Astrocyte (in vitro differentiated cells and primary cell): ENCODE results near the gene KCNN3. TPM values are rescaled to one million over a fixed set of nuclear protein-coding genes. Genes with fewer than 3 reads are reported as not detected.

Experiments used
- DNase-seq: peaks from one replicate; pipeline ENCODE4 v3.0.0-alpha.2; 2010; ENCODE audit warnings: low read depth
- FAIRE-seq: peaks from 2 replicates; lab custom pipeline; 2011; peaks lifted over from hg19 to GRCh38; lab: Jason Lieb, UNC
- H2AFZ ChIP-seq: 2 replicates; pipeline ENCODE4 v1.6.0; 2012; ENCODE audit warnings: low read depth, low read length, inconsistent platforms
- H3K27ac ChIP-seq: 2 replicates; pipeline ENCODE4 v1.5.1; 2011; ENCODE audit warnings: low read depth, low read length, inconsistent platforms
- H3K27me3 ChIP-seq: 2 replicates; pipeline ENCODE4 v1.6.0; 2011; ENCODE audit warnings: low read length, inconsistent platforms; ENCODE audit not compliant: insufficient read depth
- H3K36me3 ChIP-seq: 2 replicates; pipeline ENCODE4 v1.5.1; 2011; ENCODE audit warnings: low read length, inconsistent platforms; ENCODE audit not compliant: insufficient read depth
- H3K4me1 ChIP-seq: 2 replicates; pipeline ENCODE4 v1.5.1; 2011; ENCODE audit warnings: low read length, inconsistent platforms; ENCODE audit not compliant: insufficient read depth
- H3K4me2 ChIP-seq: 2 replicates; pipeline ENCODE4 v1.6.0; 2012; ENCODE audit warnings: low read length, inconsistent platforms
- H3K4me3 ChIP-seq: 2 replicates; pipeline ENCODE4 v1.5.1; 2011; ENCODE audit warnings: low read depth, mild to moderate bottlenecking, low read length, inconsistent platforms; ENCODE audit not compliant: insufficient read depth
- H3K79me2 ChIP-seq: 2 replicates; pipeline ENCODE4 v1.6.0; 2012; ENCODE audit warnings: mild to moderate bottlenecking, low read length, inconsistent platforms; ENCODE audit not compliant: insufficient read depth
- H3K9ac ChIP-seq: 2 replicates; pipeline ENCODE4 v1.6.0; 2012; ENCODE audit warnings: mild to moderate bottlenecking, low read length, inconsistent platforms
- H3K9me3 ChIP-seq: 2 replicates; pipeline ENCODE4 v1.5.1; 2012; ENCODE audit warnings: low read depth, mild to moderate bottlenecking, low read length, inconsistent platforms; ENCODE audit not compliant: insufficient read depth
- H4K20me1 ChIP-seq: 2 replicates; pipeline ENCODE4 v1.6.0; 2012; ENCODE audit warnings: low read length, inconsistent platforms; ENCODE audit not compliant: insufficient read depth
- H3K27ac Mint-ChIP-seq: one replicate; pipeline ENCODE4 v1.8.0; 2021; ENCODE audit warnings: mild to moderate bottlenecking, mixed read lengths; ENCODE audit not compliant: unreplicated experiment
- H3K27me3 Mint-ChIP-seq: one replicate; pipeline ENCODE4 v1.8.0; 2021; ENCODE audit warnings: low read depth, mixed read lengths; ENCODE audit not compliant: unreplicated experiment
- H3K36me3 Mint-ChIP-seq: one replicate; pipeline ENCODE4 v1.8.0; 2021; ENCODE audit warnings: low read depth, mixed read lengths; ENCODE audit not compliant: unreplicated experiment
- H3K4me1 Mint-ChIP-seq: one replicate; pipeline ENCODE4 v1.8.0; 2021; ENCODE audit warnings: low read depth, mixed read lengths; ENCODE audit not compliant: unreplicated experiment
- H3K4me3 Mint-ChIP-seq: one replicate; pipeline ENCODE4 v1.8.0; 2021; ENCODE audit warnings: mild to moderate bottlenecking, moderate library complexity, mixed read lengths; ENCODE audit not compliant: unreplicated experiment
- H3K9me3 Mint-ChIP-seq: one replicate; pipeline ENCODE4 v1.8.0; 2021; ENCODE audit warnings: mild to moderate bottlenecking, mixed read lengths; ENCODE audit not compliant: unreplicated experiment
- EZH2 ChIP-seq: IDR thresholded peaks from 2 replicates; pipeline ENCODE4 v1.6.1; 2012; ENCODE audit warnings: mild to moderate bottlenecking, low read length, inconsistent platforms; ENCODE audit not compliant: insufficient read depth
- total RNA-seq: library from RNA; stranded (reverse); gene quantifications from 2 replicates; pipeline ENCODE4 v1.2.1, GENCODE V29; 2021
- TF ChIP-seq, protein P1 (sequence below): IDR thresholded peaks from 2 replicates; pipeline ENCODE4 v1.5.1; 2011; ENCODE audit warnings: low read depth, mild to moderate bottlenecking, inconsistent platforms, low read length, moderate library complexity; ENCODE audit not compliant: insufficient read depth

The KCNN3 gene
- total RNA-seq, 1 donor from 2014 or later = 0.66 TPM

DNA sequence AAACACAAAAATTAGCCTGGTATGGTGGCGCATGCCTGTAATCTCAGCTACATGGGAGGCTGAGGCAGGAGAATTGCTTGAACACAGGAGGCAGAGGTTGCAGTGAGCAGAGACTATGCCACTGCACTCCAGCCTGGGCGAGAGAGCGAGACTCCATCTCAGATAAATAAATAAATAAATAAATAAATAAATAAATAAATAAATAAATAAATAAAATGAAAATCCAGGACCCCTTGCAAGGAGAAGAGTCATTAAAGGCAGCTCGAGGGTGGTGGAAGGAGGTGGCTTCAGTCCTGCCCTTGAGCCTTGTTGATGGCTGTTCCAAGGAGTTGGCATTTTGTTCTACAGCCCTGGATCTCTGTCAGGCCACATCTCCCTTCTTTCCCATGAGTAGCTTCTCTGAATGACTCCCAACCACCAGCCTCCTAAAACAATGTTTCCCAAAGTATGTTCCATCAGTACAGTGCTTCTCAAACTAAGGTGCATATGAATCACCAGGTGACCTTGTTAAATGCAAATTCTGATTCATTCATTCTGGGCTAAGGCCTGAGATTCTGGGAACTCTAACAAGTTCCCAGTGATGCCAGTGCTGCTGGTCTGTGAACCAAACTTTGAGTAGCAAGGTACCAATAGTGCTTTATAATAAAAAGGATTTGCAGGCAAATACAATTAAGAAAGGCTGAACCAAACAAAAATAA, 99.0 kb downstream of the KCNN3 start:
- Histone ChIP-seq H3K4me1 (peaks cover 7% of the 10 kb centered on the region), H4K20me1 (no peaks in the 10 kb centered on the region), H3K4me2 (no peak overlapping the region), H3K9me3 (no peaks in the 10 kb centered on the region), H3K27ac (no peak overlapping the region), H2AFZ (no peak overlapping the region), H3K4me3 (no peak overlapping the region), H3K27me3 (peaks cover 13% of the 10 kb centered on the region), H3K79me2 (no peaks in the 10 kb centered on the region), H3K9ac (no peak overlapping the region), H3K36me3 (no peaks in the 10 kb centered on the region)
- DNase-seq (no peak), FAIRE-seq (no peak)
- H3K27me3 Mint-ChIP-seq = peaks cover 35% of the 10 kb centered on the region
- H3K4me1 Mint-ChIP-seq = peaks cover 7% of the 10 kb centered on the region
- no peak overlapping the region for H3K27ac Mint-ChIP-seq
- no peaks in the 10 kb centered on the region for H3K36me3 Mint-ChIP-seq
- no peaks in the 10 kb centered on the region for H3K9me3 Mint-ChIP-seq
- no peak overlapping the region for H3K4me3 Mint-ChIP-seq
- TF ChIP-seq, protein P1, sequence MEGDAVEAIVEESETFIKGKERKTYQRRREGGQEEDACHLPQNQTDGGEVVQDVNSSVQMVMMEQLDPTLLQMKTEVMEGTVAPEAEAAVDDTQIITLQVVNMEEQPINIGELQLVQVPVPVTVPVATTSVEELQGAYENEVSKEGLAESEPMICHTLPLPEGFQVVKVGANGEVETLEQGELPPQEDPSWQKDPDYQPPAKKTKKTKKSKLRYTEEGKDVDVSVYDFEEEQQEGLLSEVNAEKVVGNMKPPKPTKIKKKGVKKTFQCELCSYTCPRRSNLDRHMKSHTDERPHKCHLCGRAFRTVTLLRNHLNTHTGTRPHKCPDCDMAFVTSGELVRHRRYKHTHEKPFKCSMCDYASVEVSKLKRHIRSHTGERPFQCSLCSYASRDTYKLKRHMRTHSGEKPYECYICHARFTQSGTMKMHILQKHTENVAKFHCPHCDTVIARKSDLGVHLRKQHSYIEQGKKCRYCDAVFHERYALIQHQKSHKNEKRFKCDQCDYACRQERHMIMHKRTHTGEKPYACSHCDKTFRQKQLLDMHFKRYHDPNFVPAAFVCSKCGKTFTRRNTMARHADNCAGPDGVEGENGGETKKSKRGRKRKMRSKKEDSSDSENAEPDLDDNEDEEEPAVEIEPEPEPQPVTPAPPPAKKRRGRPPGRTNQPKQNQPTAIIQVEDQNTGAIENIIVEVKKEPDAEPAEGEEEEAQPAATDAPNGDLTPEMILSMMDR = no peak
- TF ChIP-seq EZH2 = no peak

DNA sequence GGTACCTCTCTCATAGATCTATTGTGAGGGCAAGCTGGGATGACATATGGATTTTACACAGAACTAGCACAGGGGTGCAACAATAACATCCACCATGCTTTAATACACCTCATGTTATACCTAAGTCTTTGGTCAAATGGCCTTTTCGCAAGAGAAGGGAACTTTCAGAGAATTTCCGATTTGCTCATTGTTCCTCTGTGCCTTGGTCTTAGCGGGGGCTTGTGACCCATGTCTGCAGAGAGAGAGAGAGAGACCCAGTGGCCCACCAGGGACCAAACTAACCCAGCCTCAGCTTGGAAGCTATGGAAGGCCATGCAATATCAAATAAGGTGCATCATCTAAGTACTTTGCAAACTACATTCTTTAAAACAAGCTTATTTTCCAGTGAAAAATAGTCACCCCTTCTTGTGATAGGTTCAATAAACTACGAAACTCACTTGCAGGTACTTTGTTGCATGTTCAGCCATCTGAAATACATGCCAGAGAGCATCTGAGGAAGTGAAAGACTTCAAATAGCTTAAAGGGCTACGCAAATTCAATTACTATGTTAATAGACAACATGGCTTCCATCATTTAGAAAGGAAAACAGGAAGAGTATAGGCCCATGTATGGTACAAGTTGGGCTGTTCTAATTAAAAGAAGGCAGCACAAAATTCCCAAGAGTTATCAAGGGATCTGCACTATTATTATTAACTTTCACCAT, 100.7 kb downstream of the KCNN3 start:
- H3K79me2 ChIP-seq = no peaks in the 10 kb centered on the region
- no peak for TF ChIP-seq EZH2
- TF ChIP-seq, protein P1 = no peak
- peaks cover 8% of the 10 kb centered on the region for H3K27me3 ChIP-seq
- no peak overlapping the region for H3K4me3 ChIP-seq
- H3K9ac ChIP-seq = no peak overlapping the region
- DNase-seq (no peak), FAIRE-seq (no peak)
- H2AFZ ChIP-seq = no peak overlapping the region
- H3K4me2 ChIP-seq = no peak overlapping the region
- no peaks in the 10 kb centered on the region for H3K36me3 Mint-ChIP-seq
- no peak overlapping the region for H3K4me3 Mint-ChIP-seq
- H3K27ac ChIP-seq = no peak overlapping the region
- no peaks in the 10 kb centered on the region for H3K9me3 ChIP-seq
- peaks cover 30% of the 10 kb centered on the region for H3K27me3 Mint-ChIP-seq
- H3K4me1 ChIP-seq = peaks cover 7% of the 10 kb centered on the region
- H3K27ac Mint-ChIP-seq = no peak overlapping the region
- H3K9me3 Mint-ChIP-seq = no peaks in the 10 kb centered on the region
- peaks cover 7% of the 10 kb centered on the region for H3K4me1 Mint-ChIP-seq
- no peaks in the 10 kb centered on the region for H3K36me3 ChIP-seq
- no peaks in the 10 kb centered on the region for H4K20me1 ChIP-seq
